GM19193 (cell line): ENCODE measurements around the gene PAX6.

ENCODE experiments used
- POLR2A ChIP-seq: IDR thresholded peaks from 4 replicates; pipeline ENCODE4 v1.6.1; 2011; ENCODE audit not compliant: insufficient read depth, insufficient read length; ENCODE audit errors: extremely low read depth

PAX6 gene

GRCh38 chr11:31810779-31811647 is at the start of gene PAX6:
TSS of gene PAX6 (minus strand) at chr11:31811322. CDS start at chr11:31806411, 4,911 bp downstream.
- no peak for TF ChIP-seq POLR2A

- TF ChIP-seq POLR2A: no peak
These were observed 49.3 kb upstream of the PAX6 start for GRCh38 chr11:31860391-31860790.

DNA sequence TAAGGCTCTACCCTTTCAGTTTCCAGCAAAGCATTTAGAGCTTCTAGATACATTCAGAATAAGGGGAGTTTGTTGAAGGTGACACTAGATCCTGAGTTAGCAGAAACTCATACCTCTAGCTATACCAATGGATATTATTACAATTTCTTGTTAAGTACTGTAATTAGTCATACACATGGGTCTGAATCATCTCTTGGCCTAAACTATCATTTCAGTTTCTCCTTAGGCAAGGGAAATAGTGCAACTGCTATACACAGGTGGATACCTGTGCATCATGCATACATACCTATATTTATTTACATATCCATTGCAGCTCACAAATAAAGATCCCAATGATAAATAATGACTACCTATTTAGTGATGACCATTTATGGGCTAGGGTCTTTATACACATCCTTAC is 45.1 kb upstream of the PAX6 start:
- no peak for TF ChIP-seq POLR2A

- no peak for TF ChIP-seq POLR2A
These were observed 44.3 kb upstream of the PAX6 start for GRCh38 chr11:31855466-31855865.

DNA sequence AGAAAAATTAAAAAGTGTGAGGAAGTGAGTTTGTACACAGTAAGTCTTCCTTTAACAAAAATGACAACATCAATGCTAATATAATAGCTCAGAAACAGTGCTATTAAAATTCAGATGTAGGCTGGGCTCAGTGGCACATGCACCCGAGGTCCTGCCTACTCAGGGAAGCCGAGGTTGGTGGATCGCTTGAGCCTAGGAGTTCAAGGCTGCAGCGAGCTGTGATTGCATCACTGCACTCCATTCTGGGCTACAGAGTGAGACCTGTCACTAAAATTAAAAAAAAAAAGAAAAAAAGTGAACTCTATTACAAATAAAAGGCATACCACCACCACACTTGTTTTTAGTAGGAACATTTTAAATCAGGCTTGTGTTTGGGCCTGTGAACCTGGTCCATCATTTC is 39.2 kb upstream of the PAX6 start:
- TF ChIP-seq POLR2A: no peak

DNA sequence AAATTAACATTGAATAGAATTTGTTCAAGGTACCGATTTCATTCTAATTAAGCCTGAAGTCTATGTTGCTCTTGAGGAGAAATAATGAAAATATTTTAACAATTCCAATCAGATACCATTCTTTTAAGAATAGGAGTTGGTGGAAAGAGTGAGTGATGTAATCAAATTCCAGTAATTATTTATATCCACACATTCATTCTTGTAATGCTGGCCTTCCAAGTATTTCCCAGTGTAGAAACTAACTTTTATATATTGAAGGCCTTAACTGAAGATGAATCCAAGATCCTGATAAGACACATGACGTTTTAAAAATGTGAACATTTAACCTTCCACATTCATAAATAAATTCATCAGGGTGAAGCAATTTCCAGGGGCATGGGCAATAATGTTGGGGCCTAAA is 36.6 kb upstream of the PAX6 start:
- TF ChIP-seq POLR2A: no peak

GRCh38 chr11:31845331-31845730 is 34.2 kb upstream of the PAX6 start:
- no peak for TF ChIP-seq POLR2A

DNA sequence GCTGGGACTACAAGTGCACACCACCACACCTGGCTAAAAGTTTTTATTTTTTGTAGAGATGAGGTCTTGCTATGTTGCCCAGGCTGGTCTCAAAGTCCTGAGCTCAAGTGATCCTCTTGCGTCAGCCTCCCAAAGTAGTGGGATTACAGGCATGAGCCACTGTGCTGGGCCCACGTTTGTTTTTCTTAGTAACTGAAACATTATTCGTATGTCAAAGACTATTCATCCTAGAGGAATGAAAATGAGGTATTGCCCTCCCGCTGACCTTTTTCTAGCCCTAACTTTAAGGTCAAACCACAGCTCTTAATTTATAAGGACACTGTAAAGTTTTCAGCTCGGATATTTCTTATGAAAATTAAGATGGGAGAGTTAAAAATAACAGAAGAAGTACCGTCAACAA is 33.2 kb upstream of the PAX6 start:
- no peak for TF ChIP-seq POLR2A

DNA sequence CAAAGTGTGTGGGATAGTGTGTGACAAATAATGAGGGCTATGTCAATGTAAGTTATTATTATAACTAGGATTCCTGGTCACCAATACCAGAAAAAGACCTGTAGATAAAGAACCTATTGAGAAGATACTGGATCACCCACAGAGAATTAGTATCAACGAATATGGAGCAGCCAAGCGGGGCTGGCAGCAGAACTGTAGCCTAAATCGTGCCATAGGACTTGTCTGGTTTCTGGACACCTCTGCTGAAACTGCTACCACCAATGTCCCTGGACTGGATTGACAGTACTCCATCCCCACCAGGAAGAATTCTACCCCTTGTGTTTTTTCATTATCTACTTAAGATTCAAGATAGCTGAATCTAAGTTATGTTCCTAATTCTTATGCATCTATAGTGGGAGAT is 30.3 kb upstream of the PAX6 start:
- no peak for TF ChIP-seq POLR2A

DNA sequence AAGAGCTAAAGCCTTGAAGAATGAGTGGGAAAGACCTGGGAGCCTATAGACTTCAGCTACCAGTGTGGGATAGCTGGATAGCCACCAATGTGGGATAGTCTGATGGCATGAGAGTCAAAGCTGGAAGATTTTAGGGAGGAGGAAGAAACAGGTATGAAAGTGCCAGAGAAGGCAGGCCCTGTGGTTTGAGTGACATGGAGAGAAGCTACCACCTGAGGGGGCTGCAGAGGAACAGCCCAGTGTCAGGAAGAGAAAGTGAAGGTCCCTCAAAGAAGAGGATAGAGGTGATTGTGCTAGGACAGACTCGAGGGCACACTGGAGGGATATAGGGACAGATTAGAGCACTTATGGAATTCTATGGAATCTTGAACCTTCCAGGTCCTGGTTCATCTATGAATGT is 23.1 kb upstream of the PAX6 start:
- no peak for TF ChIP-seq POLR2A

- no peak for TF ChIP-seq POLR2A
These were observed 19.3 kb upstream of the PAX6 start for GRCh38 chr11:31830406-31830805.

DNA sequence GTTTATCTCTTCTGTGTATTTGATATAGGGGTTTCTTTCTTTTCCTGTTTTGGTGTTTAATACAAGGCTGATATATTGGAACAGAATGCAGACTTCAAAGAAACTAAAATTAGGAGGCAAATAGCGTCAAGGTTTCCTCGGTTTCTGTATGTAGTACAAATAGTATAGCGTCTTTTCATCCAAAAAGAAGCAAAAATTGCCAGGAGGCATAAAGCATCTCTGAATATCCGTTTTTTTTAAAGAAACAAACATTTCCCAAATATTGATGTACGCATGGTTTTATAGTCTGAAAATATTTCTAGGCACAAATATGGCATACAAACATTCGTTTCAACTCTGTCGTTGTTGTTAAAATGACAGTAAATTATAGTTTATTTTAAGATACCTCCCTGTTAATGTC is 17.1 kb upstream of the PAX6 start:
- no peak for TF ChIP-seq POLR2A

GRCh38 chr11:31827455-31828206 is 16.5 kb upstream of the PAX6 start:
- no peak for TF ChIP-seq POLR2A

DNA sequence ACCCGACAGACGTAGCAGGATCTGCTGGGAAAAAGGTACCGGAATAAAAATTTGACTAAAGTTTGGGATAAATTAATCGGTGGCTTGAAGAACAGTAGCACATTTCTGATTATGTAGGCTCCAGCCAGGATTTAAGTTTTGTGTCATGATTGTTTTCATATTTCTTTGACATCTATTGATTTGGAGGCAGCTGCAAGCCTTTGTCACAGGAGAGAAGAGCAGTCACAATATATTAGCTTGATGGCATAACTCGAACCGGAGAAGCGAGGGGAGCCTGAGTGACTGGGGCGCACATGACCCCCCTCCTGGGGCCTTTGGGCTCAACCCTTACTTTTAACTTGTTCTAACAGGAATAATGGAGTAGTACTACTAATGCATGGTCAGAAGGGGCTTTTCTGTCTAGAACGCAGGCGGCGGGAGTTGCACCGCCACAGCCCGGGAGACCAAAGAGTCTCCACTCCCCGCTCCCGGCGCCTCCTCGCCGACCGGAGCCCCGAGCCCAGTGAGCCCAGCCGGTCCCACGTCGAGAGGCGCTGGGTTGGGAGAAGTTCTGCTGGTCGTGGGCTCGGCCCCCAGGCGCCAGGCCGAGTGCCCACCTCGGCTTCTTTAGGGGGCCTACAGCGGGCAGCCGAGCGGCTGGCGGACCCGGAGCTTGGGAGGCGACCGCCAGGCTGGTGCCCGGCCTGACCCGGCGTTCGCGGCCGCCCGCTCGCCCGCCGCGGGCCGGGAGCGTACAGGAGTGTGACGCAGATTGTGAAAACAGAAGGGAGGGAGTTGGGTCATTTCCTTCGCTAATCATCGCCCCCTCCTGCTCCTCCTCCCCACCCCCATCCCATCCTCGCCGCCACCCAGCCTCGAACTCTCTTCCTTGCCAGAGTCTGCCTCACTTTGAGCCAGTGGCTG is 15.7 kb upstream of the PAX6 start:
- TF ChIP-seq POLR2A: no peak

GRCh38 chr11:31825838-31826484 is 14.8 kb upstream of the PAX6 start:
- no peak for TF ChIP-seq POLR2A
